ENCODE results near the gene OR6S1.
"Not testable (repeated sequence)": the region's sequence is repeated elsewhere in the genome, so short reads cannot be mapped to it uniquely, and the experiment has no call there.

GRCh38 chr14:20642755-20643154 lies 1.3 kb upstream of the OR6S1 start:
- TF ChIP-seq ZNF114, CTCF, ZNF175, PRDM10, KLF8, PATZ1 (tag by site-specific recombination; IDR thresholded peaks at IDR 0.05): not testable (repeated sequence)

Data from HEK293 (cell line).